NCI-H2029 treated with DMSO at 0.1 percent for 48 hours (cell line): ENCODE data around the gene DYNLT2.

Experiments
- DNase-seq: peaks from one replicate; lab custom pipeline; 2025; lab: John Stamatoyannopoulos, UW

The DYNLT2 gene

DNA sequence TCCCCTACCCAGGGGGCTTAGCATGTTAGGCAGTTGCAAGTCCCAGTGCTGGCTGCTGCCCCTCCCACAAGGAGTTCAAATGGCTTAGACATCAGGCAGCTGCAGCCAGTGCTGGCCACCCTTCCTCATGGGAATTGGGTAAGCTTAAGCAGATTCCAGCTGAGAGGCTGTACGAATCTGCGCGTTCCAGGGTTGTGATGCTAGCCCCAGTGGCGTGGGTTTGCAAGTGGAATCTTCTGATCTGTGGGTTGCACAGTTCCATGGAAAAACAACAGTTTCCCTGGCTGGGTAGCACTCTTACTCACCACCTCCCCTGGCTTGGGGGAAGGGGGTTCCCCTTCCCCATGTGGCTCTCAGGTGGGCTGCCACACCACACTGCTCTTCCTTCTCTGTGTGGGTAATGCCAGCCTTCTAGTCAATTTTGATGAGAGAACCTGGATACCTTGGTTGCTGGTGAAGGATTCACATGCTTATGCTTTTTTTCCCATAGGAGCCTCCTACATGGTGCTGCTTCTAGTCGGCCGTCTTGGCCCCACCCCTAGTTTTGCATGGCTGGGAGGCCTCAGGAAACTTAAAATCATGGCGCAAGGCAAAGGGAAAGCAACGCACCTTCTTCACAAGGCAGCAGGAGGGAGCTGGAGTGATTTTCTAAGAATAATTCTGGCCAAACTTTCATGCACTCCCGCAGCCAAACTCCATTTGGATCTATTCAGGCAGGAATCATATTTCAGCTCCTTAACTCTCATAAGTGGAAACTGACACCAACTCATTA, 13.0 kb downstream of the DYNLT2 start:
- DNase-seq = no peak

DNA sequence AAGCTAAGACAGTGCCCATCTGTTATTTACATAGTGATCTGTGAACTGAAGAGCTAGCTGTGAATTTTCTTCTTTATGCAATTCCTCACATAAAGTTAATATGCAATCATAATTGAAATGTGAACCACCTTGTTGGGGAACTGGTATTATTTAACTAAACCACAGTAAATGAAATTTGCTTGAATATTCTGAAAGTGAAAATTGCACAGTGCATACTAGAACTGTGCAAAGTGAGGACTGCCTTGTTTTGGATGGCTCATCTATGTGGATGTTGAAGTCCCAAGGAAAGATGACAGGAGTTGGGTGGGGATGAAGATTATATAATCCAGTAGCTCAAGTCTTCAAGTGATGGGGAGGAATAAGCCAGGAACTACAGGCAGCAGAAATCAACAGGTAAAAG, 21.4 kb downstream of the DYNLT2 start:
- DNase-seq = no peak

DNA sequence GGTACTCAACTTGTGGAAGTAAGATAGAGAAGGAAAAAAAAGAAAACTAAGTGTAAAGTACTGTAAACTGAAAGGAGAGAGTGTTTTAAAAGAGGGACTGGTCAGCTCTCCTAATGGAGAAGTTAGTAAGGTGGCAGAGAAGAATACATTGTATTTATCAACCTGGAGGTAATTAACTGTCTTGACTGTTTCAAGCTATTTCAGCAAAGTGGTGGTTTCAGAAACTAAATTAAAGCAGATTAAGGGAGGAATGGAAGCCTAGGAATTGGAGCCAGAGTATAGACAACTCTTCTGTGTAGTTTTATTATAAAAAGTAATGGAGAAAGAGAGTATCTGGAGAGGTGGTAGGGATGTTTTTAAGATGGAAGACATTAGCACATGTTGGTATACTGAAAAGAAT, 24.4 kb downstream of the DYNLT2 start:
- no peak for DNase-seq

DNA sequence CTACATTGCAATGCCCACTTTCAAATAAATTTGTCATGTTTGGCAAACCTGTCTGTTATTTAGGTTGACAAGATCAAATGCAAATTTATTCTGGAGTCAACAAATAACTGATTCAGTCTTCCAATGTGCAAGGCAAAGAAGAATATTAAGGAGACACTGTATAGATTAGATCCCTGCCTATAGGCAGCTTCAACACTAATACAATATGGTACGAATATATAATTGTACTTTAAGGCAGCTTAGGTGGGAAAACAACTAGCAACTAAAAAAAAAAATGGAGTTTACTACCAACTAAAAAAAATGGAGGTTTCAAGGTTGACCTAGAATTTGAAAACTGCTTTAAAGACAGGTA, 25.3 kb downstream of the DYNLT2 start:
- no peak for DNase-seq

DNA sequence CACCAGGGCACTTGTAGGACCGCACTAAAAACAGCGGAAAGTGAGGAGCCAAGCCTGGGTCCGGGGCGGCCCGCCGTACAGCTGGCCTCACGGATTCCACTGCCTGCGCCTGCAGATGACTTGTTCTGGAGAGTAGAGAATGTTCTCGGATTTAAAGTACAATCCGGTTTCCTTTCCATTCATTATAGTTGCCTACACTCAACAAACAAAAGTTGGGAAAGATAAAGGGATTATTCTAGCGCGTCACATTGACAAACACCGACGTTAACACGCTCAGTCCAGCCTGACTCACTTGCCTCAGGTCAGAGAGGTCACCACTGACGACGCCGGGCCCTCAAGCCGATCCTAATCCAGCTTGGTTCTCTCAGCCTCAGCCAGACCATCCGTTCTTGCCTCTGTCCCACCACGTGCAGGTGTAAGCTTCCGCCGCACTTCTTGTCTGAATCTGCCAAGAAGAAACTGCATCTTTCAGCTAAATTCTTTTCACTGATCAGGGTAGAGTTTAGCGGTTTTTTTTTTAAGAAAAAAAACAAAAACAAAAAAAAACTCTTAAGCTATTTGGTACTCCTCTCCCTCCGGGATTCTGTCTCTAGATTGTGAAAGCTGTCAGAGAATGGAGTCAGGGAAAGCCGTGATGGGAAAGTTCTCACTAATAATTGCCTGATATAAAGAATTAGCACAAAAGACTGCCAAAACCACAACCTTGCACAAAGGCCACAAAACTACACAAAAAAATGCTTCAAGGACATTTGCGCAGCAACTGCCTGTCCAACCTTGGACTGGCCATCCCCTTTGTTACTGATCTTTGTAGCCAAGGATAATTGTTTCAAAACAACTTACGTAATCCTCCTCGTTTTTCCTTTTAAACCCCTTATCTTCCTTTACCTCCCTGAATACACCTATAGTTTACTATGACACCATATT, 26.0 kb downstream of the DYNLT2 start:
- DNase-seq = no peak

DNA sequence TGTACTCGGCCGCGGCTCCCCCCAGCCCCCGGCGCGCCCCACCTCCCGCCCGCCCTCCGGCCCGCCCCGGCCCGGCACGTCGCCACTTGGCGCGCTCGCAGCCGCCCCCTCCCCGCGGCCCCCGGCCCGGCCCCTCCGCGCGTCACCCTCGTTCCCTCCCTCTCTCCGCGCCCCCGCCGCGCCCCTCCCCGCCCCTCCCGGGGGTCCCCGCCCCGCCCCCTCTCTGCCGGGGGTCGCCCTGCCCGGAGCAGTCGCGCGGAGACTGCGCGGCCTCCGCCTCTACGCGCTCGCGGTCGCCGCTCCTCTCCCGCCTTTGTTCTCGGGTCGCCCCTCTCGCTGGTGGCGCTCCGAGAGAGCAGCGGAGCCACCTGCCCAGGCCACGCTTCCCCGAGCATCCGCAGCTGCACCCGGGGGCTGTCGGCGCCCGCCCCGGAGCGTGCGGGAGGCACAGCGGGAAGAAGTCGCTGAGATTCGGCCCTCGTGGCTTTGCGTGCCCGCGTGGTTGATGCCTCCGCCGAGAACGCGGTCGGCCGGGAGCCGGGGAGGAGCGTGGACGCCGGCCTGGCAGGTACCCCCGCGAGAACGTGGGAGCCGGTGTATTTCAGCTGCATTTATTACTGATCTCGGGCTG, 26.8 kb downstream of the DYNLT2 start, which contains the start of gene PHF10:
Gene PHF10, minus strand, starts transcription at position 7 of the 631 bp plus-strand sequence. CDS start 569 bp downstream, outside the sequence.
- no peak for DNase-seq

DNA sequence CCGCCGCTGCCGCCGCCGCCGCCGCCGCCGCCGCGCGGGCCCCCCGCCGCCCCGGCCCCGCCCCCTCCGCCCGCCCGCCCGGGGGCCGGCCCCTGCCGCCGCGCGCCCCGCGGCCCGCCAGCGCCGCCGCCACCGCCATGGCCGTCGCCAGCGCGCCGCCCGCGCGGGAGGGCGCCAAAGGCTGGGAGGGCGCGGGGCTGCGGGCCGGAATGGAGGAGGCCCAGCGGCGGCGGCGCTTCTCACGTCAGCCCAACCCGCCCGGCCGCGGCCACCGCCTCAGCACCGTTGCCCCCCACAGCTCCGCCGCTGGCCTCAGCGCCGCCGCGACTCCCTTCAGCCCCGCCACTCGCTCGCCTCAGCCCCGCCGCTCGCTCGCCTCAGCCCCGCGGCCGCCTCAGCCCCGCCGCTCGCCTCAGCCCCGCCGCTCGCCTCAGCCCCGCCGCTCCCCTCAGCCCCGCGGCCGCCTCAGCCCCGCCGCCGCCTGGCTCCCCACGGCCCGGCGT, 27.3 kb downstream of the DYNLT2 start:
- DNase-seq = peak; percentile 17

DNA sequence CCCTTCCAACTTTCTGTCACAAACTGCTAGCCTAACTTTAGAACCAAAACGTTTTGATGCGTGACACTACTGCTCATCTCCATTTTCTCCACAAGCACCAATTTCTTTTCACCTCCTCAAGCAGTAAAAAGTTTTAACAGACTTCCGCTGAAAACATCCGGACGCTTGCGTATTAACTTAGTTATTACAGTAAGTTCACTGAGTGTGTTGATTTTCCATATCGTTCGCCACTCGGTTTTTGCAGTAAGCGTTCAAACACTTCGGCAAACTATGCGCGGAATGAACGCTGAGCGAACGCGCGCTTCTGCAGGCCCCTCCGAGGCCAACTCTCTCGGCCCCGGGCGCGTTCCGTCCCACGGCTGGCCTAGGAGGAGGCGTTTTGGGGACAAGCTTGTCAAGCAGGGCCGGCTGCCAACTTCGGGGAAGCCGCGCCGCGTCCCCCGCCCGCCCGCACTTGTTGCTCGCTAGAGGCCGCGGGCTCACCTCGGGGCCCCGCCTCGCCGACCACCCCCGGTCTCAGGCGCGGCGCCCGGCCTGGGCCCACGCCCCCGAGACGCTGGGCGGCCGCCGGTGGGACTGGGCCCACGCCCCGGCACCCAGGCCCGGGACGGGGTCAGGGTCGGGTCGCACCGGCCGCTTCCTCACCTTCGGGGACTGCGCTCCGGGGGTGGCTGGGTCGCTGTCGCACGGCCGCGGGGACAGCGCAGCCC, 28.0 kb downstream of the DYNLT2 start:
- DNase-seq = no peak

DNA sequence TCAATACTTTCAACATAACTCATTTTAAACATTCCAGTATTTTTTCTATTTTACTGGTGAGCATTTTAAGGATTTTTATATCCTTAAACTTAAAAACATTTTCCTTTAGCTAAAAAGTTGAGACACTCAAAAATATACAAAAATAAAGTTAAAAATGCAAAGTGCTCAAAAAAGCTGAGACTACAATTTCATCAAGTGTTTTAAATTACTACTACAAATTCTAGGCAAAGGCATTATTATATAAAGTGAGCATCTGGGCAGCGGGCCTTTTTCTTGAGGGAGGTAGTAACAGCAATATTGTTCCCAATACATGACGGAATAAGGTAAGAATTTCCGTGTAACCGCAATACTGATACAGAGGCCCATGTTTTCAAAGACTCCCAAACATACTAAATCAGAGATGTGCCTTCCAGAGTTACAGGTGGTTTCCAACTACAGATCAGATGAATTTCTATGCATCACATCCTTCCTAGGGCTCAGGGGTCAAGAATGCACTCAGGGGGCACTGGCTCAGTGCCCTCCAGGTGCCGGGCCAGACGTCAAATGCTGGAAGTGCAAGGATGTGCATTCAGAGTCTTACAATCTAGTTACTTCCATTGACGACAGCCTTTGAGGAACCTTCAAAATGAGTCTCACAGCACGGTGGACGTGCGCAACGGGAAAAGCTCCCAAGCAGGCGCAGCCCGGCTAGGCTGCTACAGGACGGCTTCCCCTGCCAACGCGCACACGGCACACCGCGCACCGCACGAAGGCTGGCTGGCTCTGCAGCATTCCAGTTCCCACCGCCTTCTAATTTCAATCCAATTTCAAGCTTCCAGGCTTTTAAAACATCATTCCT, 28.8 kb downstream of the DYNLT2 start:
- peak; percentile 49 for DNase-seq

DNA sequence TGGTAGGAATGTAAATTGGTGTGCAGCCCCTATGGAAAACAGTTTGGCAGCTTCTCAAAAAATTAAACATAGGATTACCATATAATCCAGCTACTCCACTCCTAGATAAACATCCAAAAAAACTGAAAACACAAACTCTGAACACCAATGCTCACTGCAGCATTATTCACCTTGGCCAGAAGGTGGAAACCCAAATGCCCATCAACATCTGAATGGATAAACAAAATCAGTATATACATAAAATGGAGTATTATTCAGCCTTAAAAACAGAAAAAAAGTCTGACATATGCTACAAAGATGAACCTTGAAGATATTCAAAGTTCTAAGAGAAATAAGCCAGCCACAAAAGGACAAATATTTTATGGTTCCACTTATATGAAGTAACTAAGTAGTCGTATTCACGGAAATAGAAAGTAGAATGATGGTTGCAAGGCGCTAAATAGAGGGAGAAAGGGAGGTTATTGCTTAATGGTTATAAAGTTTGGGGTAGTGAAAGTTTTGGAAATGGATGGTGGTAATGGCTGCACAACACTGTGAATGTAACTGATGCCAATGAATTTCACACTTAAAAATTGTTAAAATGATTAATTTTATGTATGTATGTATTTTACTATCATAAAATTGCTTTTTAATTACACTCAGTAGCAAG, 31.0 kb downstream of the DYNLT2 start:
- no peak for DNase-seq

DNA sequence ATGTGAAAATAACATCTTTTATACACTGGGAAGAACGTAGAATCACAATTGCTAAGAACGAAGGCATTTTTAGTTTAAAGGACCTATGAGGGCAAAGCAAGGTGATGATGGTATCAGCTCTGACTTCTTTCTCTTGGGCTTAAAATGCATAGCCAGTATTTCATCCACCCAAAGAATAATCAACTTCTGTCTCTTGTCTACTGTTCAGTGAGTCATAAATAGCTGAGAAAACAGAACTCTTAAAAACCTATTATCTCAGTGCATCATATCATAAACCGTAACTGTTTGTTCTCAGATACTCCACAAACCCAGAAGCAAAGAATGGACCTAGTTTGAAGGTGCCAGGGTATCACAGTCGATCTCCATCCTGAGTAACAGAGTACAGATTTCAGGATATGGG, 32.3 kb downstream of the DYNLT2 start:
- no peak for DNase-seq

DNA sequence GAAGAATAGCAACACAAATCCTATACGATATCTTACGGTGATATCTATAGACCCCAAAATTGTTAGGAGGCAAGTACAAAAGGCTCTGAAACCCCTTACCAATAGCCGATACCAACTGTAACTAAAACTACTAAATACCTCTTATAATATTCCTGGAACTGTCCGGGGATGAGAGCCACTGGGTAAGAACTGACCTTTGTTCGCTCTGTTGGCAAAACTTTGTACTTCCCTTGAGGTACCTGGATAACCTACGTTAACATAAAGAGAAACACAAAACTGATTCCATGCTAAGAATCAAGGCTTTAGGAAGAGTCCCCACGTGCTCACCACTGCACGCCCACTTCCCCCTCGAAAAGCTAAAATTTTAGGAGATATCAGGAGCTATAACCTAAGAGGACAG, 36.8 kb downstream of the DYNLT2 start:
- DNase-seq = no peak

DNA sequence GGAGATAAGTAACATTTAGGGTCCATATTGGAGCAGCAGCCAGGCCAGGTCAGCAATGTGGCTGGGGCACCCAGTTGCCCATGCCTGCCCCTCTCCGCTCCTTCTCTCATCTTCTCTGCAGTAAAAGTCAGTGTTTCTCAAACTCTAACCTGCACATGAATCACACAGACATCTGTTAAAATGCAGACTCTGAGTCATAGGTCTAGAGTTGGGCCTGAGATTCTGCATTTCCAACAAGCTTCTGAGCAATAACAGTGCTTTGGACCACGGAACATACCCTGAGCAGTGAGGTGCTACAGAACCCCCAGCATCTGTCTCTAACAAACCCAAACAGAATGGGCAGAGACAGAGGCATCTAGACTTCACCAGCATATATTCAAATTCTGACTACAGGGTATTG, 37.2 kb downstream of the DYNLT2 start:
- no peak for DNase-seq

DNA sequence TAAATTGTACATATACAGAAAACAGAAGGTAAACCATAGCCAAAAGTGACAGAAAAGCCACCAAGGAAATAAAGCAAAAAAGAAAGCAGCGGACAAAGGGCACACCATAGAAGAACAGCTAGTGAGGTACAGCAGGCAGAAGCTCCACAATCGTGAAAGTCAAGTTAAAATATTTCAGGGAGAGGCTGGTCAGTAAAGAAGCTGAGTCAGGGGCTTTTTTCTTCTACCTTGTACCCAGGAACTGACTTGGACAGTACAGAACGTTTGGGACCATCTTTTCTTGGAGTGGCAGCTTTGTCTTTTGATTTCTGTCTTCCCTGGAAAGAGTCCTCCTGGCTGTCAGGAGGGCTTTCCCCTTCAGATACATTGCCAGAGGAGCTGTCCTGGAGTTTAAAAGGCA, 41.4 kb downstream of the DYNLT2 start:
- DNase-seq = no peak

DNA sequence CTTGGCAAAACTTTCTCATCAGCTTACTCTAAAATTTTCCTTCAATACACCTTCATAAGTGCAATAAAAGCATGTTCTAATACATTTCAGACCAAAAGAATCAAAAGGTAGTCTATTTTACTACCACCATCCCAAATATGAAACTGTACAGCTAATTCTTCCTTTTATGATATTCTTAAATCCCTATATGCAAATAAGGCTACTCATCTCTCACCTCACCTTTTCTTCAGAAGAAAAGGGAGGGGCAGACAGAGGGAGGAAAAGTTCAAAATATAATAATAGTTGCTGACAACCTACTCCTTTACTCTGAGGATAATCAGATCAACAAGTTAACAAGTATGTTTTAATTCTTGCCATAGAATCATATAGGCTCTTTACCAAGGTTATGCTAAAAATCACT, 42.1 kb downstream of the DYNLT2 start:
- DNase-seq = no peak

DNA sequence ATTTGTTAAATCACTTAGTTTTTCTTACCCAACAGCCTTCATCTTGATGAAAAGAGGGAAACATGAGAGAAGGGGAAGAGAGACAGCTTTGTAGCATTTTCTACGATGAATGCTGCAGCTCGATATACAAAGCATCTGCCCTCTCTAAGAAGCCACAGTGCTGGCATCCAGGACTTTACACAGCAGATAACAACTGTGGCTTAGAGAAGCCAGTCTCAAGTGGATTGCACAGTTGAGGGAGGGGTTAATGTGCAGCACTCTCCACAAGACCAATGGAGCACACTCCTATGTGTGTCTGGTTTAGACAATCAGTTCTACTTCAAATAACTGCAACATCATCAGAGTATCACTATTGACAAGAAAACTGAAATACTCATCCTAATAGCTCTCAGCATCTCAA, 43.6 kb downstream of the DYNLT2 start:
- DNase-seq = no peak

DNA sequence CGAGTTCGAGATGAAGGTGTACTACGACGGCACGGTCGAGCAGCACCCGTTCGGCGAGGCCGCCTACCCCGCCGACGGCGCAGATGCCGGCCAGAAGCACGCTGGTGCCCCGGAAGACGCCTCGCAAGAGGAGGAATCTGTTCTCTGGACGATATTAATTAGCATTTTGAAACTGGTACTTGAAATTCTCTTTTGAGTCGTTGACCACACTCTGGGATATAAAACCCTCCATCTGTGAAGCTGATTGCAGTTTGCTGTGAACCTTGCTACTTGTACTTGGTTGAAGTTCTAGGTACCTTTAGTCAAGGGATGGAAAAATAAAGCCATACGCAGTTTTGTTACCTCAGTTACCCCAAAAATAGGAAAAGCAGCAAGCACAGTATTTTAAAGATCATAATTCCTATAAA, 48.5 kb downstream of the DYNLT2 start:
- no peak for DNase-seq

DNA sequence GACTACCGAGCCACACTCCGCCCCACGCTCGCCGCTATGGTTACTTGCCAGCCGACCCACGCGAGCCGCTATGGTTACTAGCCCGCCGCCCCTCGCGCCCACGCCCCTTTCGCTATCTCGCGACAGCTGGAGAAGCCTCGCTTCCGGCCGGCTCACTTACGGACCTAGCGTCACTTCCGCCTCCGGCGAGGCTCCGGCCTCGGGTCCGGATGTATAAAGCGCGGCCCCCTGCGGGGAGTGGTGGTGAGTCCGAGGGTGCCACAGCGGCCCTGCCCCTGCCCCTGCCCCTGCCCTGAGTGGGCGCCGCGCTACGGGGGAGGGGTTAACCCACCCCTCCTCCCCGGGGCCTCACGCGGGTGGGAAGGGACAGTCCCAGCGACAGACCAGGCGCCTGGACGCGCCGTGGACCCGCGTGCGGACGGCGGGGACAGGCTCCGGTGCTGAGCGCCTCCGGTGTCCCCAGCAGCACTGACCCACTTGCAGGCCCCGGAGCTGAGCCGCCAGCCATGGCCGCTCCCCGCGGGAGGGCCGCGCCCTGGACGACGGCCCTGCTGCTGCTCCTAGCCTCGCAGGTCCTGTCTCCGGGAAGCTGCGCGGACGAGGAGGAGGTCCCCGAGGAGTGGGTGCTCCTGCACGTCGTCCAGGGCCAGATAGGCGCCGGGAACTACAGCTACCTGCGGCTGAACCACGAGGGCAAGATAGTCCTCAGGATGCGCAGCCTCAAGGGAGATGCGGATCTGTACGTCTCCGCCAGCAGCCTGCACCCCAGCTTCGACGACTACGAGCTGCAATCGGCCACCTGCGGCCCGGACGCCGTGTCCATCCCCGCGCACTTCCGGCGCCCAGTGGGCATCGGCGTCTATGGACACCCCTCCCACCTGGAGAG, 49.2 kb downstream of the DYNLT2 start, which contains the start of the genes C6orf120 and WDR27:
Gene C6orf120, plus strand, starts transcription at position 173 of the 886 bp plus-strand sequence. Its CDS starts 334 bp downstream, at position 507.
Gene WDR27, minus strand, starts transcription at position 76 of the 886 bp plus-strand sequence. CDS start 13,024 bp downstream, outside the sequence.
- DNase-seq = peak; percentile 83

DNA sequence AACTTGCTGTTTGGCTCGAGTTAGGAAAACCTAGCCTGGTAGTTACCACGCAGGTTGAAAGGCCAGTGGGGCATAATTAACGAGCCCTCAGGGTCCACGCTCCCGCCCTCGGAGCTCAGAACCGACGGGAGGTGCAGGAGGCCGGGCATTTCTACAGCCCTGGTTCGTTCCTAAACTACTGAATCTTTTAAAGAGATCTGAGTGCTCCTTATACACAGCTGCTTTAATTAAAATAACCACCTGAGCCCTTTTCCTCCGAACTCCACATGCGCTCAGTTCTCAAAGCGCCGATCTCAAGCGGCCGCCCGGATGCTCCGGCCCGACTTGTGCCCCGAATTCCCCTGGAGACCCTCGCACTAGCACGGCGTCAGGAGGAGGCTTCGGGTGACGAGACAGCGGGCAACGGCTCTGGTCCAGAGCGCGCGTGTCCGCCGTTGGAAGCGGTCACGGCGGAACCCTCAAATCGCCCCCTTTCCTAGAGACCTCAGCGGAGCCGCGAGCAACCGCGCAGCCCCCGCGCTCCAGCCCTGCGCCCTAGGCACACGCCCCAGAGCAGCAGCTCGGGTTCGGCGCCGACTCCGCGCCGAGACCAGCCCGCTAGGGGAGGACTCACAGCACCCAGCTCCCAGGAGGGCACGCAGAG, 49.9 kb downstream of the DYNLT2 start:
- DNase-seq = no peak
